ENCODE measurements around the gene CNP. TPM values are rescaled to one million over a fixed set of nuclear protein-coding genes. Genes with fewer than 3 reads are reported as not detected.
A peak's percentile ranks its signal among the peaks of the same experiment; 100 is the strongest.

The CNP gene
- total RNA-seq, 1 donor = 87.6 TPM

DNA sequence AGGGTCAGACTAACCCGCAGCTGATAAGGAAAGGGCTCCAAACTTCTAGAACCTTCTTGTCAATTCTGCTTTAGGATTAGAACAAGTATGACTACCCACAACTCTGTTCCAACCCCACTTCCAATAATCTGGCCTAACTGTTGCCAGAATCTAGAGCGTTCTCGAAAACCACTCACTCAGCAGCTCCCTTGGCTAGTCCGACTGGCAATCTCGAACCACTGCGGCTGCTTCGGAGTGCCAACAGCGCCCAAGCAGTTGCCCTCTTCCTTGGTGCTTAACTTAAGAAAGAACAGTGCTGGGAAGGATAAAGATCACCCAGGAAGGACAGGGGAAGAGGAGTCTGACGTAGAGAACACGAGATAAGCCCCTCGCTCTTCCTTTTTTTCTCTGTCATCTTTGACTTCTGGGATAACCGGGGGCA lies 49.8 kb downstream of the CNP start:
- Histone ChIP-seq H3K27me3 (ENCODE audit: insufficient read depth, low read length) (no peaks in the 10 kb centered on the region), H3K36me3 (ENCODE audit: insufficient read depth, low read length) (peaks cover 2% of the 10 kb centered on the region), H3K4me3 (ENCODE audit: insufficient read depth, low read length) (peak overlapping the region; percentile 99), H3K9me3 (ENCODE audit: low read depth, low read length) (no peaks in the 10 kb centered on the region), H4K20me1 (ENCODE audit: insufficient read depth, low read length) (peaks cover 10% of the 10 kb centered on the region), H3K4me1 (ENCODE audit: insufficient read depth, low read length) (peaks cover 37% of the 10 kb centered on the region), H2AFZ (ENCODE audit: low read length) (peak overlapping the region; percentile 97), H3K27ac (ENCODE audit: low read depth, low read length) (peak overlapping the region; percentile 94), H3K4me2 (ENCODE audit: insufficient read depth, low read length) (peak overlapping the region; percentile 97), H3K79me2 (ENCODE audit: insufficient read depth, low read length) (peaks cover 79% of the 10 kb centered on the region)
- TF ChIP-seq CTCF (IDR thresholded peaks at IDR 0.05; ENCODE audit: extremely low read depth, low read depth, low read length) = no peak
- DNase-seq (ENCODE audit: insufficient read length, low spot score, missing footprints) = peak; percentile 82

GRCh38 chr17:42016941-42017865 lies 50.6 kb downstream of the CNP start, which contains the start of gene DNAJC7:
Gene DNAJC7, minus strand, starts transcription at chr17:42017439. Its CDS starts 23 bp downstream, at chr17:42017416.
- Histone ChIP-seq H2AFZ (ENCODE audit: low read length) (peak within 1 kb of the TSS; percentile 97), H4K20me1 (ENCODE audit: insufficient read depth, low read length) (peaks cover 10% of the 10 kb centered on the region), H3K9me3 (ENCODE audit: low read depth, low read length) (no peaks in the 10 kb centered on the region), H3K4me3 (ENCODE audit: insufficient read depth, low read length) (peak within 1 kb of the TSS; percentile 99), H3K4me1 (ENCODE audit: insufficient read depth, low read length) (peaks cover 31% of the 10 kb centered on the region), H3K27ac (ENCODE audit: low read depth, low read length) (peak within 1 kb of the TSS; percentile 94), H3K36me3 (ENCODE audit: insufficient read depth, low read length) (peaks cover 8% of the 10 kb centered on the region), H3K4me2 (ENCODE audit: insufficient read depth, low read length) (peak within 1 kb of the TSS; percentile 97), H3K27me3 (ENCODE audit: insufficient read depth, low read length) (no peaks in the 10 kb centered on the region), H3K79me2 (ENCODE audit: insufficient read depth, low read length) (peaks cover 75% of the 10 kb centered on the region)
- DNase-seq (ENCODE audit: insufficient read length, low spot score, missing footprints) = peak; percentile 97
- no peak for TF ChIP-seq CTCF (IDR thresholded peaks at IDR 0.05; ENCODE audit: extremely low read depth, low read depth, low read length)

DNA sequence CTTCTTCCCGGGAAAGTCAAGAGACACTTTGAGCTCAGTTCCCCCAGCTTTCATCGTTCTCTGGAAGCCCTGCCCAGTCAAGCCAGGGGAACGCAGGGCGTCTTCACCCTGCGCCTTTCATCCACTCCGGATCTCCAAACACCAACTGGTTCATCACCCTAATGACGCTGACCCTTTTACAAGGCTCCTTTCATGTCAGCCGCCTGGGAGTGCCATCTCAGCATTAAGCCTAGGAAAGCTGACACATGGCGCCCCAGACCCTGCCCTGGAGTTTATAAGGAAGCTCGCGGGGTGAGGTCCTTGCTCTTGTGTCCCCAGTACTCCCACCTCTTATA lies 51.2 kb downstream of the CNP start:
- H4K20me1 ChIP-seq (ENCODE audit: insufficient read depth, low read length) = peaks cover 9% of the 10 kb centered on the region
- peaks cover 71% of the 10 kb centered on the region for H3K79me2 ChIP-seq (ENCODE audit: insufficient read depth, low read length)
- peaks cover 14% of the 10 kb centered on the region for H3K36me3 ChIP-seq (ENCODE audit: insufficient read depth, low read length)
- peak overlapping the region; percentile 94 for H3K27ac ChIP-seq (ENCODE audit: low read depth, low read length)
- TF ChIP-seq CTCF (IDR thresholded peaks at IDR 0.05; ENCODE audit: extremely low read depth, low read depth, low read length) = no peak
- peak overlapping the region; percentile 99 for H3K4me3 ChIP-seq (ENCODE audit: insufficient read depth, low read length)
- H3K4me1 ChIP-seq (ENCODE audit: insufficient read depth, low read length) = peaks cover 26% of the 10 kb centered on the region
- no peaks in the 10 kb centered on the region for H3K27me3 ChIP-seq (ENCODE audit: insufficient read depth, low read length)
- peak; percentile 89 for DNase-seq (ENCODE audit: insufficient read length, low spot score, missing footprints)
- H3K9me3 ChIP-seq (ENCODE audit: low read depth, low read length) = no peaks in the 10 kb centered on the region
- peak overlapping the region; percentile 97 for H2AFZ ChIP-seq (ENCODE audit: low read length)
- H3K4me2 ChIP-seq (ENCODE audit: insufficient read depth, low read length) = peak overlapping the region; percentile 97

- Histone ChIP-seq H3K9me3 (ENCODE audit: low read depth, low read length) (no peaks in the 10 kb centered on the region), H3K4me1 (ENCODE audit: insufficient read depth, low read length) (peaks cover 22% of the 10 kb centered on the region), H3K27ac (ENCODE audit: low read depth, low read length) (peak overlapping the region; percentile 94), H3K79me2 (ENCODE audit: insufficient read depth, low read length) (peaks cover 66% of the 10 kb centered on the region), H4K20me1 (ENCODE audit: insufficient read depth, low read length) (peaks cover 4% of the 10 kb centered on the region), H3K4me3 (ENCODE audit: insufficient read depth, low read length) (peak overlapping the region; percentile 99), H3K27me3 (ENCODE audit: insufficient read depth, low read length) (no peaks in the 10 kb centered on the region), H3K4me2 (ENCODE audit: insufficient read depth, low read length) (peak overlapping the region; percentile 97), H2AFZ (ENCODE audit: low read length) (peak overlapping the region; percentile 97), H3K36me3 (ENCODE audit: insufficient read depth, low read length) (peaks cover 20% of the 10 kb centered on the region)
- DNase-seq (ENCODE audit: insufficient read length, low spot score, missing footprints) = no peak
- no peak for TF ChIP-seq CTCF (IDR thresholded peaks at IDR 0.05; ENCODE audit: extremely low read depth, low read depth, low read length)
Observed at GRCh38 chr17:42018339-42018738, 51.7 kb downstream of the CNP start.

Data from osteoblast (primary cell).